ENCODE data around the gene SLC49A4. TPM values are rescaled to one million over a fixed set of nuclear protein-coding genes. Genes with fewer than 3 reads are reported as not detected.

The SLC49A4 gene
- total and polyA plus RNA-seq, 2 donors (not counting 1 experiment from before 2014, with no cell fraction given): 2.5 to 20.0 TPM

GRCh38 chr3:122916580-122916979, 121.7 kb downstream of the SLC49A4 start:
- H3K4me2 ChIP-seq (replicated peaks; ENCODE audit: low read depth, low read length, poor library complexity, severe bottlenecking): peak overlapping the region; percentile 17
- peaks cover 0 to under 1% (median 0%) of the 10 kb centered on the region in 3 donors for H3K9me3 ChIP-seq (ENCODE audit: control extremely low read depth in 1 of 3, control insufficient read depth in 2 of 3, insufficient read depth in 1 of 3, low read length in 2 of 3)
- no peaks in the 10 kb centered on the region for H3K9me3 Mint-ChIP-seq (ENCODE audit: insufficient read depth)
- H2AFZ ChIP-seq (ENCODE audit: insufficient read depth, low read depth, low read length, poor library complexity, severe bottlenecking): no peak overlapping the region
- peaks cover 24% of the 10 kb centered on the region for H3K4me1 Mint-ChIP-seq
- intact Hi-C loops (cut with micrococcal nuclease): no loop called here
- H3K36me3 ChIP-seq (replicated peaks in 1 of 2; ENCODE audit: control extremely low read depth in 1 of 2, control insufficient read depth in 1 of 2, extremely low read depth in 1 of 2, insufficient read depth in 2 of 2, low read length in 1 of 2): no peaks in the 10 kb centered on the region
- ChIA-PET POLR2A (no interaction called here), CTCF (no interaction called here)
- H3K79me2 ChIP-seq (ENCODE audit: control insufficient read depth, insufficient read depth, low read length): no peaks in the 10 kb centered on the region
- no peak overlapping the region for H3K27ac ChIP-seq (ENCODE audit: low read length in 2 of 2)
- H3K4me3 Mint-ChIP-seq: no peak overlapping the region
- H3K27me3 Mint-ChIP-seq: peaks cover 19% of the 10 kb centered on the region
- no peak overlapping the region for H3K4me3 ChIP-seq (ENCODE audit: control extremely low read depth in 1 of 5, extremely low read depth in 1 of 5, insufficient read depth in 1 of 5, low read depth in 2 of 5, low read length in 4 of 5)
- H3K4me1 ChIP-seq (ENCODE audit: control insufficient read depth in 2 of 2, insufficient read depth in 2 of 2, low read length in 2 of 2): peaks cover 20 to 22% of the 10 kb centered on the region in 2 donors
- peaks cover 0 to 29% (median 5%) of the 10 kb centered on the region in 4 experiments for H3K27me3 ChIP-seq (replicated peaks in 1 of 4; ENCODE audit: control extremely low read depth in 1 of 4, control insufficient read depth in 3 of 4, insufficient read depth in 4 of 4, low read length in 3 of 4)
- DNase-seq (no peak), ATAC-seq (ENCODE audit: low read depth) (no peak)
- no peak overlapping the region for H3K27ac Mint-ChIP-seq
- H4K20me1 ChIP-seq (ENCODE audit: control insufficient read depth, insufficient read depth, low read length, poor library complexity, severe bottlenecking): no peaks in the 10 kb centered on the region
- TF ChIP-seq EZH2 (IDR thresholded peaks at IDR 0.05; ENCODE audit: borderline replicate concordance, insufficient read depth, low read depth, low read length, poor library complexity, severe bottlenecking): no peak
- no peak for TF ChIP-seq CTCF (IDR thresholded peaks at IDR 0.05)
- WGBS (ENCODE audit: insufficient coverage): 47% methylated on average over 6 of the region's 6 CpGs
- H3K9ac ChIP-seq (ENCODE audit: low read length): no peak overlapping the region

- intact Hi-C loops (cut with micrococcal nuclease): no loop called here
- Histone ChIP-seq H4K20me1 (ENCODE audit: control insufficient read depth, insufficient read depth, low read length, poor library complexity, severe bottlenecking) (no peaks in the 10 kb centered on the region), H3K4me3 (ENCODE audit: control extremely low read depth in 1 of 5, extremely low read depth in 1 of 5, insufficient read depth in 1 of 5, low read depth in 2 of 5, low read length in 4 of 5) (no peak overlapping the region), H3K9ac (ENCODE audit: low read length) (no peak overlapping the region), H3K27ac (ENCODE audit: low read length in 2 of 2) (no peak overlapping the region), H3K27me3 (replicated peaks in 1 of 4; ENCODE audit: control extremely low read depth in 1 of 4, control insufficient read depth in 3 of 4, insufficient read depth in 4 of 4, low read length in 3 of 4) (peaks cover 0 to 30% (median 6%) of the 10 kb centered on the region in 4 experiments), H3K4me1 (ENCODE audit: control insufficient read depth in 2 of 2, insufficient read depth in 2 of 2, low read length in 2 of 2) (peaks cover 28 to 30% of the 10 kb centered on the region in 2 donors), H3K4me2 (replicated peaks; ENCODE audit: low read depth, low read length, poor library complexity, severe bottlenecking) (no peak overlapping the region), H3K36me3 (replicated peaks in 1 of 2; ENCODE audit: control extremely low read depth in 1 of 2, control insufficient read depth in 1 of 2, extremely low read depth in 1 of 2, insufficient read depth in 2 of 2, low read length in 1 of 2) (no peaks in the 10 kb centered on the region), H3K9me3 (ENCODE audit: control extremely low read depth in 1 of 3, control insufficient read depth in 2 of 3, insufficient read depth in 1 of 3, low read length in 2 of 3) (peaks cover 0 to 6% (median 0%) of the 10 kb centered on the region in 3 donors), H2AFZ (ENCODE audit: insufficient read depth, low read depth, low read length, poor library complexity, severe bottlenecking) (no peak overlapping the region), H3K79me2 (ENCODE audit: control insufficient read depth, insufficient read depth, low read length) (no peaks in the 10 kb centered on the region)
- H3K9me3 Mint-ChIP-seq (ENCODE audit: insufficient read depth): no peaks in the 10 kb centered on the region
- peaks cover 20% of the 10 kb centered on the region for H3K27me3 Mint-ChIP-seq
- ATAC-seq (ENCODE audit: low read depth) (no peak), DNase-seq (no peak)
- WGBS (ENCODE audit: insufficient coverage): 92% methylated on average over 4 of the region's 4 CpGs
- no peak overlapping the region for H3K4me3 Mint-ChIP-seq
- peaks cover 25% of the 10 kb centered on the region for H3K4me1 Mint-ChIP-seq
- ChIA-PET POLR2A (no interaction called here), CTCF (no interaction called here)
- TF ChIP-seq CTCF (IDR thresholded peaks at IDR 0.05) (no peak), EZH2 (IDR thresholded peaks at IDR 0.05; ENCODE audit: borderline replicate concordance, insufficient read depth, low read depth, low read length, poor library complexity, severe bottlenecking) (no peak)
- H3K27ac Mint-ChIP-seq: no peak overlapping the region
Measured at GRCh38 chr3:122917412-122917811, 122.5 kb downstream of the SLC49A4 start.

Data from B cell (primary cell).